Hippocampal formation (tissue), 2 donors: ENCODE results near the gene KCNH1.

Experiments
- DNase-seq, 2 donors: peaks; one replicate each; lab custom pipeline; 2025; lab: John Stamatoyannopoulos, UW

The KCNH1 gene

GRCh38 chr1:210648588-210649269 lies 485.2 kb downstream of the KCNH1 start:
- no peak for DNase-seq

DNA sequence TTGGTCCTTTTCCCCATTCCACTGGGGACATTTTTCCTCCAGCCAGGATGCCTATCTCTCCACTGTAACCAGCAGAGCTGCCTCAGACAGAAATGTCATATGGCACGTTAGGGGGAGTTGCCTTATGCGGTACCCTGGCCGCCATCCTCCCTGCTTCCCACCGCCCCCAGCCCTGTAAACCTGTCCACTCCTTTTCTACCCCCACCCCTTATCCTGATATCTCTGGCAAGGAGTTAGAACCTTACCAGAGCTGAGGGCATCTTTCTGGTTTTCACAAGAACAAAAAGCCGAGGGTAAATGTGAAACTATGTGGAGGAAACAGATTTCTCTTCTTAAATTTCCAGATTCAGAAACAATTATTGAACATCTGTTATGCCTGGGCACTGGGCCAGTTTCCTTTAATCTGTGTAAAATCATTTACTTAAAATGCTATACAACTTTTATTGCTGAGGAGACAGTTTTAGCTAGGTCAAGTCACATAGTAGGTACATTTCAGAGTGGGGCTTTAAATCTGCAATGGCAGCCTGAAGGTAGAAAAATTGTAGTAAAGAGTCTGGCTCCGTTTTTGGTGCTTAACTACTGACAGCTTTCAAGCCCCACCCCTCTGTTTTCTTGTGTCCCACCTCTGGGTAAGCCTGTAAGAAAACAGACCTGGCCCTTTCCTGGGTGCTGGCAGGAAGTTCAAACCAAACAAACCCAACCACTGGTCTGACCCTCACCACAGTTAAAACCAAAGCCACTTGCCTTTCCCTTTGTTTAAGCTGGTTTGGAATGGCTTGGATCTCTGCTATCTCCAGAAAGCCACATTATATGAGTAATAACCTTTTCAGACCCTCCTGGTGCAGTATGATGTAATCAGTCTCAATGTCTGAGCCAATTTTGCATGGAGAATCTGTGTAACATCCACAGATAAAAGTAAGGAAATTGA lies 486.3 kb downstream of the KCNH1 start:
- no peak for DNase-seq

DNA sequence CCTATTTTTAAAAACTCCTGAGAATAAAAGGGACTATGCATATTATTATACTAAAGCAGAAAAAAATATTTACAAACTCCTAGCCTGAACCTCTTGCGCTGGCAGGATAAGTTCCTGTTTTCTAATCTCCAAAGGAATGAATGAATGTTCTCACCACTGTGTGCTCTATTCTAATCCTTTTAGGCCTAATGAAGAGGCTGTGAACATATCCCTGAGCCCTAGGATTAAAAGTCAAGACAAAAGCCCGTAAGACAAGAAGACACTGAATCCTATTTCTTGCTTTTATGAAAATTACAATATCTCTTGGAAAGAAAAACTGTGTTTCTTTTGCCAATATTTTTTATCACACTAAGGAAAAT lies 487.7 kb downstream of the KCNH1 start:
- DNase-seq: no peak

- DNase-seq: no peak
These were observed 488.2 kb downstream of the KCNH1 start for GRCh38 chr1:210645582-210646257.

- DNase-seq: no peak
These were observed 492.4 kb downstream of the KCNH1 start for GRCh38 chr1:210641582-210641981.

GRCh38 chr1:210635108-210635507 lies 498.8 kb downstream of the KCNH1 start:
- DNase-seq: no peak

GRCh38 chr1:210633636-210634035 lies 500.3 kb downstream of the KCNH1 start:
- DNase-seq: peak; percentile 48 to 72

- no peak for DNase-seq
These were observed 500.8 kb downstream of the KCNH1 start for GRCh38 chr1:210633140-210633539.

- no peak for DNase-seq
These were observed 502.5 kb downstream of the KCNH1 start for GRCh38 chr1:210631399-210631798.

DNA sequence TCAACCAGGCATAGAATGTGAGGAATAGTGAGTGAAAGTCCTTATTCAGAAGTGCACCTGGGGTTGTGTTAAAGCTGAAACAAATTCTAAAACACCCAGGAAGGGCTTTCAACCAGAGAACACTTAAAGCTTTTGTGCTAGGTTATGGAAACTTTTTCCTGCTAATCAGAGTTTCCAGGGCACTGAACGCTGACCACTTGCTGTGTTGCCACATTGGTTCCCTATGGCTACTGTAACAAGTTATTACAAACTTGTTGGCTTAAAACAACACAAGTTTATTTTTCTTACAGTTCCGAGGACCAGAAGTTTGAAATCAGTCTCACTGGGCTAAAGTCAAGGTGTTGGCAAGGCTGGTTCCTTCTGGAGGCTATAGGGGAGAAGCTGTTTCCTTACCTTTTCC lies 504.7 kb downstream of the KCNH1 start:
- DNase-seq: no peak

- no peak for DNase-seq
These were observed 506.2 kb downstream of the KCNH1 start for GRCh38 chr1:210627755-210628154.
